ENCODE results near the gene TMEM222.

DNA sequence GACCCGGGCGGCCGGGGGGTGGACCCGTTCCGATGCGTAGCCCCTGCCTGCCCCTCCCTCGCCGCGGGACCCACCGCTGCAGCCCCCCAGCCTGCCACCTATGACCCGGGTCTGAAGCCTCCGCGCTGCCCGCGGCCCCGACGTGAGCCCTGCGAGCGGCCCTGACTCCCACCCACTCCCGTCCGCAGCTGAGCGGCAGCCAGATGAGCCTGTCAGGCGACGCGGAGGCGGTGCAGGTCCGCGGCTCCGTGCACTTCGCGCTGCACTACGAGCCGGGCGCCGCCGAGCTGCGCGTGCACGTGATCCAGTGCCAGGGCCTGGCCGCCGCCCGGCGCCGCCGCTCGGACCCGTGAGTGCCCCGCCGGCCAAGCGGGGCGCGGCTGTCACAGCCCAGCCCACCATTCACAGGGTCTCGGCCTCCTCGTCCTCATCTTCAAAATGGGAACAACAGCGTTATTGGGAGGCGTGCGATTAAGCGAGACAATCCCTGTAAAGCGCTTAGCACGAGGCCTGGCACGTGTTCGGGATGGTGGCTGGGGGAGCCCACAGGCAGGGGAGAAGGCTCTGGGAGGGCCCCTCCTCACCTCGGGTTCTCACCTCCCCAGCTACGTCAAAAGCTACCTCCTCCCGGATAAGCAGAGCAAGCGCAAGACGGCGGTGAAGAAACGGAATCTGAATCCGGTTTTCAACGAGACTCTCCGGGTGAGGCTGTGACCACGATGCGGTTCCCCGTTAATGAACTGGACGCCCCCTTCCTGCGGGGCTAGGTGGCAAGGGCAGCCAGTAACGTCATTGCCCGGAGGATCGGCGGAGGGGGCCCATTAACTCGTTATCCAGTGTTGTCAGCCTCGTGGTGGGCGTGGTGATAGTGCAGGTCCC, 28.1 kb downstream of the TMEM222 start:
- TF ChIP-seq EZH2phosphoT487 (IDR thresholded peaks at IDR 0.05; ENCODE audit: insufficient read depth, low read depth) (no peak), EZH2 (IDR thresholded peaks at IDR 0.05; ENCODE audit: insufficient read depth, poor library complexity, severe bottlenecking) (no peak)
